DOHH2 (cell line): ENCODE data around the gene WNT5B.

Source experiments
- EZH2phosphoT487 ChIP-seq: fragments of 200-600 bp; sonication (generic); IDR thresholded peaks from 2 replicates; pipeline ENCODE4 v1.6.1; 2017; ENCODE audit warnings: borderline replicate concordance, mild to moderate bottlenecking, antibody characterized with exemption, low read length, moderate library complexity, mixed read lengths
- TF ChIP-seq, protein P1 (sequence below): fragments of 200-600 bp; sonication (generic); IDR thresholded peaks from one replicate; pipeline ENCODE4 v1.5.1; 2014; ENCODE audit warnings: antibody characterized with exemption, mild to moderate bottlenecking, low read depth, low read length; ENCODE audit not compliant: poor library complexity, severe bottlenecking

DNA sequence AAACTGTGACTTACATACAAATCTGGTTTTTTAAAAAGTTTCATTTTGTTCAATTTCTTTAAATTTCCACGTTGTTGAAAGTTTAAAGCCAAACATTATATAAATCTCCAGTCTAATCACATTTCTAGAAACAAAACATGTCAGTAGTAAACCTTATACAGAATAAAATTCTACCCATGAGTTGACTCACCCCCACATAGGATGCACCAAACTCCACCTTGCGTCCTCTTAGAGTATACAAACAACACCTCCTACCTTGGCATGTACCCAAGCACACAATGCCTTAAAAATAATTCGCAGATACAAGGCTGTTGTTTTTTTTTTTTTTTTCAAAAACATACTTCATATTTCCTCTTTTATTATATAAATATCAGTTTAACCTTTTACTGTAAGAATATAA lies 38.0 kb upstream of the WNT5B start:
- TF ChIP-seq, protein P1, sequence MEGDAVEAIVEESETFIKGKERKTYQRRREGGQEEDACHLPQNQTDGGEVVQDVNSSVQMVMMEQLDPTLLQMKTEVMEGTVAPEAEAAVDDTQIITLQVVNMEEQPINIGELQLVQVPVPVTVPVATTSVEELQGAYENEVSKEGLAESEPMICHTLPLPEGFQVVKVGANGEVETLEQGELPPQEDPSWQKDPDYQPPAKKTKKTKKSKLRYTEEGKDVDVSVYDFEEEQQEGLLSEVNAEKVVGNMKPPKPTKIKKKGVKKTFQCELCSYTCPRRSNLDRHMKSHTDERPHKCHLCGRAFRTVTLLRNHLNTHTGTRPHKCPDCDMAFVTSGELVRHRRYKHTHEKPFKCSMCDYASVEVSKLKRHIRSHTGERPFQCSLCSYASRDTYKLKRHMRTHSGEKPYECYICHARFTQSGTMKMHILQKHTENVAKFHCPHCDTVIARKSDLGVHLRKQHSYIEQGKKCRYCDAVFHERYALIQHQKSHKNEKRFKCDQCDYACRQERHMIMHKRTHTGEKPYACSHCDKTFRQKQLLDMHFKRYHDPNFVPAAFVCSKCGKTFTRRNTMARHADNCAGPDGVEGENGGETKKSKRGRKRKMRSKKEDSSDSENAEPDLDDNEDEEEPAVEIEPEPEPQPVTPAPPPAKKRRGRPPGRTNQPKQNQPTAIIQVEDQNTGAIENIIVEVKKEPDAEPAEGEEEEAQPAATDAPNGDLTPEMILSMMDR: no peak
- no peak for TF ChIP-seq EZH2phosphoT487
